ENCODE results near the gene ATP2C1. TPM values are rescaled to one million over a fixed set of nuclear protein-coding genes. Genes with fewer than 3 reads are reported as not detected.
"Not testable (repeated sequence)": the region's sequence is repeated elsewhere in the genome, so short reads cannot be mapped to it uniquely, and the experiment has no call there.

ATP2C1 gene
- total and polyA plus RNA-seq, 10 donors: 11.9 to 59.7 (median 46.3) TPM

DNA sequence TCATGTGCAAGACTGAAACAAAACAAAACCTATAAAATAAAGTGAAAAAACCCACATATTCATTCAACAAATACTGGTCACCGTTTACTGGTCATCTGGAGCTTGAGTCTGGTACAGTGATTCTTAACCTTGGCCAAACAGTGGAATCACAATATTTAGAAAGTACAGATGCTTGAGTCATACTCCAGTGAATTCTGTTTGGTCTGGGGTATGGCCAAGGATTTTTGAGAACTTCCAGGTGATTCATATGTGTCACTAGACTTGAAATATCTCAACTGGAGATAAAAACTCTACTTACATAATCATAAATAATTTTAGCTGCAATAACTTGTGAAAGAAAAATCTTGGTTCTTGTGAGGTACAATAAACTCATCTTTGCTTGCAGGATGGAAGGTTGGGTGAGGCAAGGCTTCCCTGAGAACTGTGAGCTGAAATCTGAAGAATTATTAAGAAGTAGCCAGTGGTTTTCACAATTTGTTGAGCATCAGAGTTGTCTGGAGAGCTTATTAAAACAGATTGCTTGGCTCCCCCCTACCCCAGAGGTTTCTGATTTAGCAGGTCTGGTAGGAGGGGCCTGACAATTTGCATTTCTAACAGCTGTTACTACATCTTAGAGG lies 142.4 kb downstream of the ATP2C1 start:
- intact Hi-C loops (cut with DNase I; ENCODE audit: low total_unique reads): loop anchor here (10.0 kb wide), 1 partner anchor 468 kb away; the partner anchor contains the start of gene MRPL3
- TF ChIP-seq POLR2A (IDR thresholded peaks at IDR 0.05): no peak
- H3K27me3 ChIP-seq (replicated peaks in 1 of 7): no peaks in the 10 kb centered on the region
- H3K4me3 ChIP-seq: no peak overlapping the region
- no peak overlapping the region for H3K27ac ChIP-seq
- WGBS, 5 donors: 30 to 87% (median 51%) methylated on average over 1 of the region's 1 CpG
- no peak for DNase-seq
- H3K9me3 ChIP-seq: no peaks in the 10 kb centered on the region
- no peaks in the 10 kb centered on the region for H3K36me3 ChIP-seq
- H3K4me1 ChIP-seq: no peaks in the 10 kb centered on the region

DNA sequence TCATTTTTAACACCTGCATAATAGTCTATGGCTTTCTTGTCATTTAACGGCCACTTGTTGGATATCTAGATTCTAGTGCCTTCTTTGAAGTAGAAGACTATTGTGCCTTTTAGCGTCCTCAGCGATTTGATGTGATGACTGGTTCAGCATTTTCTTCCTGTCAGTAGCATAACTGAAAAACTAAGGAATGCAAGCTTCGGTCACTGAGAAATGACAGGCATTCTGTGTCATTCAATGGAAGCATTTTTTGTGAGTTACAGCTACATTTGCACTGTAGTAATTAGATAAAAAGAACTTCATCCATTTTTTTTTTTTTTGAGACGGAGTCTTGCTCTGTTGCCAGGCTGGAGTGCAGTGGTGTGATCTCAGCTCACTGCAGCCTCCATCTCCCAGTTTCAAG lies 143.1 kb downstream of the ATP2C1 start:
- DNase-seq: no peak
- Histone ChIP-seq H3K4me3 (no peak overlapping the region), H3K27ac (no peak overlapping the region), H3K36me3 (no peaks in the 10 kb centered on the region), H3K27me3 (replicated peaks in 1 of 7) (no peaks in the 10 kb centered on the region), H3K4me1 (peaks cover 0 to 2% (median 0%) of the 10 kb centered on the region in 6 donors), H3K9me3 (no peaks in the 10 kb centered on the region)
- 83 to 89% (median 88%) methylated on average over 5 of the region's 5 CpGs for WGBS, 5 donors
- intact Hi-C loops (cut with DNase I; ENCODE audit: low total_unique reads): loop anchor here (10.0 kb wide), 1 partner anchor 468 kb away; the partner anchor contains the start of gene MRPL3
- TF ChIP-seq POLR2A (IDR thresholded peaks at IDR 0.05) (no peak), POLR2AphosphoS5 (IDR thresholded peaks at IDR 0.05) (no peak)
- TF ChIP-seq, protein P1, sequence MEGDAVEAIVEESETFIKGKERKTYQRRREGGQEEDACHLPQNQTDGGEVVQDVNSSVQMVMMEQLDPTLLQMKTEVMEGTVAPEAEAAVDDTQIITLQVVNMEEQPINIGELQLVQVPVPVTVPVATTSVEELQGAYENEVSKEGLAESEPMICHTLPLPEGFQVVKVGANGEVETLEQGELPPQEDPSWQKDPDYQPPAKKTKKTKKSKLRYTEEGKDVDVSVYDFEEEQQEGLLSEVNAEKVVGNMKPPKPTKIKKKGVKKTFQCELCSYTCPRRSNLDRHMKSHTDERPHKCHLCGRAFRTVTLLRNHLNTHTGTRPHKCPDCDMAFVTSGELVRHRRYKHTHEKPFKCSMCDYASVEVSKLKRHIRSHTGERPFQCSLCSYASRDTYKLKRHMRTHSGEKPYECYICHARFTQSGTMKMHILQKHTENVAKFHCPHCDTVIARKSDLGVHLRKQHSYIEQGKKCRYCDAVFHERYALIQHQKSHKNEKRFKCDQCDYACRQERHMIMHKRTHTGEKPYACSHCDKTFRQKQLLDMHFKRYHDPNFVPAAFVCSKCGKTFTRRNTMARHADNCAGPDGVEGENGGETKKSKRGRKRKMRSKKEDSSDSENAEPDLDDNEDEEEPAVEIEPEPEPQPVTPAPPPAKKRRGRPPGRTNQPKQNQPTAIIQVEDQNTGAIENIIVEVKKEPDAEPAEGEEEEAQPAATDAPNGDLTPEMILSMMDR (IDR thresholded peaks at IDR 0.05 in 8 of 11, conservative IDR thresholded peaks at IDR 0.05 in 3 of 11): no peak

DNA sequence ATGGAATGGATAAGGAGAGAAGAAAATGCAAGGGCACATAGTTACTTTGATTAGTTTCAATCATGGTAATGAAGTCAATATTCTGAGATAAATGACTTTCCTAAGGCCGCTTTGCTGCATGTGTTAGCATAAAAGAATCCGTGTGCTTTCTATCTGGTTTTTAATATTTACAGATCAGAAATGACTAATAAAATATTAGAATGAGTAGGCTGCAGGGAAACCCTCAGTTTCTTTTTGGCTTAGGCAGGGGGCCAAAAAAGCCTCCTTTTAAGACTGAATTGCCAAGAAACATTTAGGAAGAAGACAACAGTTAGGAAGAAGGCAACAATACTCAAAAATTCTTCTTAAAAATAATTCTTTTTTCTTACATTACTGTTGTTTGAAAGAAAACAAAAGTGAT lies 144.4 kb downstream of the ATP2C1 start:
- Histone ChIP-seq H3K27ac (no peak overlapping the region), H3K27me3 (replicated peaks in 1 of 7) (no peaks in the 10 kb centered on the region), H3K4me1 (peaks cover 0 to 7% (median 0%) of the 10 kb centered on the region in 6 donors), H3K36me3 (no peaks in the 10 kb centered on the region), H3K4me3 (no peak overlapping the region), H3K9me3 (no peaks in the 10 kb centered on the region)
- 53 to 87% (median 59%) methylated on average over 2 of the region's 2 CpGs for WGBS, 5 donors
- TF ChIP-seq, protein P1 (IDR thresholded peaks at IDR 0.05 in 8 of 11, conservative IDR thresholded peaks at IDR 0.05 in 3 of 11): no peak
- no peak for TF ChIP-seq POLR2A (IDR thresholded peaks at IDR 0.05)
- no peak for TF ChIP-seq POLR2AphosphoS5 (IDR thresholded peaks at IDR 0.05)
- DNase-seq: no peak
- intact Hi-C loops (cut with DNase I; ENCODE audit: low total_unique reads): loop anchor here (10.0 kb wide), 1 partner anchor 466 kb away; the partner anchor contains the start of gene MRPL3

- H3K4me1 ChIP-seq; DNase-seq; H3K36me3 ChIP-seq; intact Hi-C loops (cut with DNase I; ENCODE audit: low total_unique reads); H3K4me3 ChIP-seq; H3K27me3 ChIP-seq (replicated peaks in 1 of 7): not testable (repeated sequence)
- 63 to 74% (median 67%) methylated on average over 8 to 10 of the region's 10 CpGs for WGBS, 5 donors
- peak overlapping the region in 1 of 8 donors; percentile 54 for H3K27ac ChIP-seq
- H3K9me3 ChIP-seq: peaks cover 0 to 11% (median 2%) of the 10 kb centered on the region in 8 donors
Observed at GRCh38 chr3:131042271-131042985, 148.5 kb downstream of the ATP2C1 start.

GRCh38 chr3:131047582-131047981 lies 153.7 kb downstream of the ATP2C1 start:
- 94 to 100% (median 98%) methylated on average over 2 of the region's 2 CpGs for WGBS, 5 donors
- intact Hi-C loops (cut with DNase I; ENCODE audit: low total_unique reads): no loop called here
- H3K4me1 ChIP-seq: no peaks in the 10 kb centered on the region

More at GRCh38 chr3:131047582-131047981, 153.7 kb downstream of the ATP2C1 start:
- Histone ChIP-seq H3K27ac (no peak overlapping the region), H3K36me3 (no peaks in the 10 kb centered on the region), H3K4me3 (no peak overlapping the region), H3K27me3 (replicated peaks in 1 of 7) (no peaks in the 10 kb centered on the region), H3K9me3 (peaks cover 0 to 11% (median 2%) of the 10 kb centered on the region in 8 donors)
- TF ChIP-seq POLR2AphosphoS5 (IDR thresholded peaks at IDR 0.05) (no peak), POLR2A (IDR thresholded peaks at IDR 0.05) (no peak)
- TF ChIP-seq, protein P1 (IDR thresholded peaks at IDR 0.05 in 8 of 11, conservative IDR thresholded peaks at IDR 0.05 in 3 of 11): no peak
- DNase-seq: no peak
